B cell (primary cell): ENCODE results near the gene MCRIP2. TPM values are rescaled to one million over a fixed set of nuclear protein-coding genes. Genes with fewer than 3 reads are reported as not detected.

Experiments
- ATAC-seq: fragments of 200-7000 bp; cut with Tn5 transposase; one replicate; pipeline ENCODE4 v1.10.0; 2021; ENCODE audit warnings: low read depth, mild to moderate bottlenecking, moderate number of reproducible peaks, moderate library complexity
- CTCF ChIA-PET: fragments of 350-600 bp; sonication (Branson Sonifier 250); formaldehyde crosslinking; loops from one replicate; lab custom pipeline; 2021; ENCODE audit warnings: antibody characterized with exemption, inconsistent platforms; lab: Charles Lee
- POLR2A ChIA-PET: fragments of 350-600 bp; sonication (Branson Sonifier 250); formaldehyde crosslinking; loops from one replicate; lab custom pipeline; 2021; ENCODE audit warnings: antibody characterized with exemption; lab: Charles Lee
- DNase-seq: peaks from one replicate; pipeline ENCODE4 v3.0.0; 2013
- H2AFZ ChIP-seq: 2 replicates; pipeline ENCODE4 v1.6.1; 2012; ENCODE audit warnings: mild to moderate bottlenecking, low read depth, low read length; ENCODE audit not compliant: insufficient read depth, poor library complexity, severe bottlenecking
- H3K27ac ChIP-seq, 2 donors: 1 replicate in 1 of 2; 2 replicates in 1 of 2; pipeline ENCODE4 v1.5.1; 2012 to 2013; ENCODE audit warnings: low read length in 2 of 2, mild to moderate bottlenecking in 2 of 2, moderate library complexity in 1 of 2
- H3K27me3 ChIP-seq, 4 experiments: fragments of 200-600 bp in 1 of 4; sonication (generic) in 1 of 4; replicated peaks in 1 of 4; 1 replicate in 2 of 4; 2 replicates in 2 of 4; pipeline versions ENCODE4 v1.6.1 to v1.7.0; 2013 to 2016; ENCODE audit warnings: low read length in 3 of 4, mild to moderate bottlenecking in 2 of 4, mixed read lengths in 1 of 4, moderate library complexity in 1 of 4; ENCODE audit not compliant: insufficient read depth in 4 of 4, control insufficient read depth in 3 of 4; ENCODE audit errors: control extremely low read depth in 1 of 4
- H3K36me3 ChIP-seq, 2 experiments: replicated peaks in 1 of 2; 1 replicate in 1 of 2; 2 replicates in 1 of 2; pipeline versions ENCODE4 v1.6.1 to v1.7.1; 2013; ENCODE audit warnings: low read length in 1 of 2; ENCODE audit not compliant: insufficient read depth in 2 of 2, control insufficient read depth in 1 of 2; ENCODE audit errors: control extremely low read depth in 1 of 2, extremely low read depth in 1 of 2
- H3K4me1 ChIP-seq, 2 donors: fragments of 200-600 bp in 1 of 2; sonication (generic) in 1 of 2; 1 replicate in 1 of 2; 2 replicates in 1 of 2; pipeline versions ENCODE4 v1.5.1 to v1.6.1; 2013 to 2017; ENCODE audit warnings: low read length in 2 of 2; ENCODE audit not compliant: control insufficient read depth in 2 of 2, insufficient read depth in 2 of 2
- H3K4me2 ChIP-seq: replicated peaks from 2 replicates; pipeline ENCODE3; 2012; ENCODE audit warnings: mild to moderate bottlenecking, low read depth, low read length; ENCODE audit not compliant: poor library complexity, severe bottlenecking
- H3K4me3 ChIP-seq, 5 experiments: fragments of 200-600 bp in 1 of 5; sonication (generic) in 1 of 5; 1 replicate in 3 of 5; 2 replicates in 2 of 5; pipeline versions ENCODE4 v1.5.1 to v1.7.0; 2011 to 2016; ENCODE audit warnings: low read length in 4 of 5, mild to moderate bottlenecking in 4 of 5, low read depth in 2 of 5, control low read depth in 1 of 5, moderate library complexity in 1 of 5; ENCODE audit not compliant: insufficient read depth in 1 of 5; ENCODE audit errors: control extremely low read depth in 1 of 5, extremely low read depth in 1 of 5
- H3K79me2 ChIP-seq: fragments of 200-600 bp; sonication (generic); one replicate; pipeline ENCODE4 v1.6.0; 2016; ENCODE audit warnings: low read length; ENCODE audit not compliant: control insufficient read depth, insufficient read depth
- H3K9ac ChIP-seq: fragments of 200-600 bp; sonication (generic); 2 replicates; pipeline ENCODE4 v1.6.1; 2017; ENCODE audit warnings: mild to moderate bottlenecking, low read length, moderate library complexity
- H3K9me3 ChIP-seq, 3 donors: one replicate each; pipeline versions ENCODE4 v1.6.1 to v1.7.1; 2013; ENCODE audit warnings: low read length in 2 of 3; ENCODE audit not compliant: control insufficient read depth in 2 of 3, insufficient read depth in 1 of 3; ENCODE audit errors: control extremely low read depth in 1 of 3
- H4K20me1 ChIP-seq: 2 replicates; pipeline ENCODE4 v1.6.0; 2012; ENCODE audit warnings: mild to moderate bottlenecking, low read length; ENCODE audit not compliant: insufficient read depth, control insufficient read depth, poor library complexity, severe bottlenecking
- H3K27ac Mint-ChIP-seq: one replicate; pipeline ENCODE4 v1.8.0; 2021; ENCODE audit warnings: mixed read lengths
- H3K27me3 Mint-ChIP-seq: one replicate; pipeline ENCODE4 v1.8.0; 2021; ENCODE audit warnings: mixed read lengths
- H3K4me1 Mint-ChIP-seq: one replicate; pipeline ENCODE4 v1.8.0; 2021; ENCODE audit warnings: mixed read lengths
- H3K4me3 Mint-ChIP-seq: one replicate; pipeline ENCODE4 v1.8.0; 2021; ENCODE audit warnings: mixed read lengths
- H3K9me3 Mint-ChIP-seq: one replicate; pipeline ENCODE4 v1.8.0; 2022; ENCODE audit warnings: mixed read lengths; ENCODE audit not compliant: insufficient read depth
- CTCF ChIP-seq: fragments of 200-600 bp; IDR thresholded peaks from one replicate; pipeline ENCODE4 v1.8.0; 2022; ENCODE audit warnings: antibody characterized with exemption, mild to moderate bottlenecking
- EZH2 ChIP-seq: IDR thresholded peaks from 2 replicates; pipeline ENCODE4 v1.6.1; 2012; ENCODE audit warnings: borderline replicate concordance, low read depth, mild to moderate bottlenecking, moderate library complexity, low read length; ENCODE audit not compliant: insufficient read depth, poor library complexity, severe bottlenecking
- WGBS: methylation state at CpG from one replicate; pipeline ENCODE4 v1.1.5; 2013; ENCODE audit warnings: missing lambda C conversion rate; ENCODE audit not compliant: insufficient coverage; 5-methylcytosine and 5-hydroxymethylcytosine counted together
- intact Hi-C: fragments of 100-400 bp; cut with micrococcal nuclease; formaldehyde crosslinking; loops from one replicate; pipeline ENCODE4 v1.10.0; 2022
- polyA plus RNA-seq: library from polyadenylated mRNA; depleted of rRNA; stranded (reverse); fragments of >200 nt; gene quantifications from 2 replicates; pipeline ENCODE4 v1.2.3, GENCODE V29; 2012
- total RNA-seq, 2 donors: library from RNA; stranded (reverse); fragments of 120-200 nt in 1 of 2; gene quantifications; 1 replicate in 1 of 2; 2 replicates in 1 of 2; pipeline versions ENCODE4 v1.2.3 to v1.2.4, GENCODE V29; 2013 to 2022

The MCRIP2 gene
- total and polyA plus RNA-seq, 2 donors (not counting 1 experiment from before 2014, with no cell fraction given), result 29.2 to 46.0 TPM

DNA sequence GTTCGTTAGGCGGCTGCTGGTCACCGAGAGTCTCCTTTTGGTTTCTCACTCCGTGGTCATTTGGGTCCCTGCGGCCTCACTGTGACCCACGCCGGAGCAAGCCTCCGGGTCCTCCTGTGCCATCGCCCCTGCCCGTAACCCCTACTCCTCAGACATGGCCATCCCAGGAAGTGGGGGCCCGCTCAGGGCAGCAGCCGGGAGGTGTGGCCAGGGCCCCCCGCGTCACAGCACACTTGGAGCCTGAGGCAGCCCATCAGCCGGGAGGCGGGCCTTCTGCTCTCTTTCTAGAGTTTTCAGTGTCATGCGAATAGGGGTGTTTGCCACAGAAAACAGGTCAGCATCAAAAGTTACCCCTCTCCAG lies 18.7 kb upstream of the MCRIP2 start:
- DNase-seq (no peak), ATAC-seq (no peak)
- CTCF ChIA-PET, result no interaction called here
- Histone ChIP-seq H3K79me2 (peaks cover 10% of the 10 kb centered on the region), H3K4me2 (no peak overlapping the region), H3K27ac (no peak overlapping the region), H2AFZ (no peak overlapping the region), H3K27me3 (no peaks in the 10 kb centered on the region), H3K9me3 (no peaks in the 10 kb centered on the region), H3K4me1 (no peaks in the 10 kb centered on the region), H4K20me1 (no peaks in the 10 kb centered on the region), H3K9ac (no peak overlapping the region), H3K4me3 (no peak overlapping the region), H3K36me3 (peaks cover 0 to 12% of the 10 kb centered on the region in 2 experiments)
- H3K27ac Mint-ChIP-seq, result no peak overlapping the region
- WGBS, result 97% methylated on average over 14 of the region's 17 CpGs
- no peak for TF ChIP-seq EZH2
- no peak for TF ChIP-seq CTCF
- POLR2A ChIA-PET, result no interaction called here
- intact Hi-C loops, result no loop called here
- H3K27me3 Mint-ChIP-seq, result no peaks in the 10 kb centered on the region
- H3K4me3 Mint-ChIP-seq, result no peak overlapping the region
- no peaks in the 10 kb centered on the region for H3K9me3 Mint-ChIP-seq
- no peaks in the 10 kb centered on the region for H3K4me1 Mint-ChIP-seq

DNA sequence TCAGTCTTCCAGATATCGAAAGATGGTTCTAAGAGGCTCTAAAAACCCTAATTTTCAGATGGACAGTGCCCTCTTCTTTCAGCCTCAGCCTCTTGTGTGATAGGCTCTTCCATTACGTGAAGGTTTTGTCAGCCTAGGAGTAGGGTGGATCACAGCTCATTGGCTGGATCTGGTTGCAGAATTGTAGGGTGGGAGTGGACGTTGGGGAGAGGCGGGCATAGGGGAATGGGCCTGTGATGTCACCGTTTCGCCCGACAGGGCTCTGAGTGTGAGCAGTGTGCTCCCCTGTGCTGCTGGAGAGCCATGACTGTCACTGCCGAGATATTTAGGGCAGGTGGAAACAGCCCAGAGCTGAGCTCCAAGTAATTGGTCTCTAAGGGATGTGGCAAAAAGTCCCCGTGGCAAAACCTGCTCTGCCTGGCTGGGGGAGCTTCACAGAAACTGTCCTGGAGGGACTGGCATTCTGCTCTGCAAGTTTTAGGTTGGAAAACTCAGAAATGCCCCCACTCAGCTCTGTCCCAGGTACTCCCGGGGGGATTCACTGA lies 17.0 kb upstream of the MCRIP2 start:
- H3K9me3 ChIP-seq, result no peaks in the 10 kb centered on the region
- no peaks in the 10 kb centered on the region for H3K27me3 Mint-ChIP-seq
- TF ChIP-seq EZH2 (no peak), CTCF (no peak)
- H3K9ac ChIP-seq, result no peak overlapping the region
- H3K4me3 ChIP-seq, result no peak overlapping the region
- H3K79me2 ChIP-seq, result peaks cover 3% of the 10 kb centered on the region
- ATAC-seq, result no peak
- H3K4me3 Mint-ChIP-seq, result no peak overlapping the region
- no peaks in the 10 kb centered on the region for H3K9me3 Mint-ChIP-seq
- intact Hi-C loops, result no loop called here
- H3K4me2 ChIP-seq, result no peak overlapping the region
- H4K20me1 ChIP-seq, result no peaks in the 10 kb centered on the region
- no peaks in the 10 kb centered on the region for H3K4me1 Mint-ChIP-seq
- H2AFZ ChIP-seq, result no peak overlapping the region
- H3K27ac ChIP-seq, result no peak overlapping the region
- WGBS, result 88% methylated on average over 10 of the region's 10 CpGs
- no peaks in the 10 kb centered on the region for H3K4me1 ChIP-seq
- no peaks in the 10 kb centered on the region for H3K27me3 ChIP-seq
- no peak overlapping the region for H3K27ac Mint-ChIP-seq
- POLR2A ChIA-PET, result no interaction called here
- no peak for DNase-seq
- peaks cover 0 to 12% of the 10 kb centered on the region in 2 experiments for H3K36me3 ChIP-seq
- CTCF ChIA-PET, result no interaction called here
